GM21423 (cell line): Measurements from ENCODE around the gene WDFY3.

Source experiments
- ATAC-seq: cut with Tn5 transposase; IDR thresholded peaks from one replicate; pipeline ENCODE4 v1.9.1; 2021; ENCODE audit warnings: mild to moderate bottlenecking, moderate library complexity; ENCODE audit not compliant: unreplicated experiment

WDFY3 gene

DNA sequence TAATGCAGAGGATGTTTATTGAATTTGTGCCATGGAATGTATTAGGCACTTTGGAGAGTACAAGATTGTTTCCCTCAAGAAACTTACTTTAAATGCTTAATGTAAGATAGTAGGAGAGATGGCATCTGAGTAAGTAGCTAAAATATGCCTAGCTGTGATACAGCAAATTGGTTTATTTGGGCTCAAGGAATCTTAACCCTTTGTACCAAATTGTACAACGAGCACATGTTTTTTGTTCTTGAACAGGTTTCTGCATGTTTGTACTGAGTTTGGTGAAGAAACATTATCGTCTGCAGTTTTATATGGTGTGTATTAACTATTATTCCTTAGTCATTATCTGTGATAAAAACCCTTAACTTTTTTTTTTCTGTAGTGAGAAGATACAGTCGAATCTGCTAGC, 334.9 kb downstream of the WDFY3 start:
- ATAC-seq, result no peak

DNA sequence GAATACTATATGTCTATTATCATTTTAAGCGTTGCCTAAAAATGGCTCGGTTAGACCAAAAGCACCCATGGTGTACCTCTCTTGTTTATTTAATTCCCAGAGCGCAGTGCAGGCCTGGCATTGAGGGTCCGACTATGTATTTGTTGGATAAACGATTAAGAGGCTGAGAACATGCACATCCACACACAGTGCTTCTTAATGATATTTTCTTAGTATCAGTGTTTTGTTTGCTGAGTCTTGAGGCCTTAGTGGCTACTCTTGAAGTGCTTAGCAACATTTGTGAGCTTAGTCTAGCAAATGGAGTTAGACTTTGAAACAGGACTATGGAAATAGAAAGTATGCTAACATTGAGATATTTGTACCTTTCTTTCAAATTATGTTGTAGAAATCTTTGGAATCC, 339.8 kb downstream of the WDFY3 start:
- ATAC-seq, result no peak

DNA sequence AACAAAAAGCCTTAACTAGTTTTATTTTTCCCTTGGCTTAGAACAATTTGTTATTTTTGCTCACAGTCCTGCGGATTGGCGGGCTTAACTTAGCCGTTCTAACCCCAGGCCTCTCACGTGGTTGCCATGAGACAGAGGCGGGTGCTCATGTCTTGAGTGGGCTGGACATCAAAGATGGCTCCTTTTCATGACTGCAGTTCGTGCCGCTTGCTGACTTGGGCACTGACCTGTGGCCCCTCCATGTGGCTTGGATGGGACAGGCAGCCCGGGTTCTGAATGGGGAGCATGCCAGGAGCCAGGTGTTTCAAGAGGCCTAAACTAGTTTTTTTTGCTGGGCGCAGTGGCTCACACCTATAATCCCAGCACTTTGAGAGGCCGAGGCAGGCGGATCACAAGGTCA, 342.8 kb downstream of the WDFY3 start:
- ATAC-seq, result no peak

DNA sequence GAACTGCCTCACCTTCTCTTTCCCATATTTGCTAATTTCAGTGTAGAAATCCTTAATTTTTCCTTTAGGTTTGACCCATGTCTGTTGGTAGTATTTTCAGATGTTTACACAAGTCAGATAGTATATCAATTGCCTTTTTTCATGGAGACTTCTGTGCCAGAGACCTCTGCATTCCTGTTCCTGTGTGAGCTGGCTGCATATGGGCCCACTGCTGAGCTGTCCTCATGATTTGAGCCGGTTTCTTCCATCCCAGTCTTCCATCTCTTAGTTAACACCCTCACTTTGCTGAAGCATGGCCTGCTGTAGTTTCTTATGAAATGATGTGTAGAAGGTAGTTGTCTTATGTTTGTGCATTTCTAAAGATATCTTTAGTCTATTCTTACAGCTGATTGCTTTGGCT, 343.5 kb downstream of the WDFY3 start:
- ATAC-seq, result no peak
